Suprapubic skin (tissue), 4 donors: Measurements from ENCODE around the gene CLEC7A.
A peak's percentile ranks its signal among the peaks of the same experiment; 100 is the strongest.

Source experiments
- CTCF ChIP-seq, 2 donors: fragments of 200-600 bp in 1 of 2; fragments of 450-650 bp in 1 of 2; sonication (generic) in 1 of 2; IDR thresholded peaks; one replicate each; pipeline ENCODE4 v1.5.1; 2016 to 2019; ENCODE audit warnings: antibody characterized with exemption in 2 of 2, mild to moderate bottlenecking in 1 of 2, moderate library complexity in 1 of 2
- POLR2A ChIP-seq, 2 donors: fragments of 450-650 bp; IDR thresholded peaks; one replicate each; pipeline ENCODE4 v1.6.1; 2017; ENCODE audit warnings: antibody characterized with exemption in 2 of 2, mild to moderate bottlenecking in 2 of 2, moderate library complexity in 2 of 2
- POLR2AphosphoS5 ChIP-seq, 3 donors: sonication (generic); formaldehyde crosslinking; IDR thresholded peaks; one replicate each; pipeline ENCODE4 v1.6.1; 2017; ENCODE audit warnings: antibody characterized with exemption in 3 of 3

- no peak for TF ChIP-seq CTCF (IDR thresholded peaks at IDR 0.05)
- TF ChIP-seq POLR2A (IDR thresholded peaks at IDR 0.05): no peak
- TF ChIP-seq POLR2AphosphoS5 (IDR thresholded peaks at IDR 0.05): peak in 1 of 3 donors; percentile 46
These were observed 31.2 kb downstream of the CLEC7A start, which contains the start of gene CLEC1A for GRCh38 chr12:10098791-10099190.
